ENCODE results near the gene MIAT. TPM values are rescaled to one million over a fixed set of nuclear protein-coding genes. Genes with fewer than 3 reads are reported as not detected.

The MIAT gene
- total RNA-seq, 1 experiment from 2014 or later = 0.48 TPM

DNA sequence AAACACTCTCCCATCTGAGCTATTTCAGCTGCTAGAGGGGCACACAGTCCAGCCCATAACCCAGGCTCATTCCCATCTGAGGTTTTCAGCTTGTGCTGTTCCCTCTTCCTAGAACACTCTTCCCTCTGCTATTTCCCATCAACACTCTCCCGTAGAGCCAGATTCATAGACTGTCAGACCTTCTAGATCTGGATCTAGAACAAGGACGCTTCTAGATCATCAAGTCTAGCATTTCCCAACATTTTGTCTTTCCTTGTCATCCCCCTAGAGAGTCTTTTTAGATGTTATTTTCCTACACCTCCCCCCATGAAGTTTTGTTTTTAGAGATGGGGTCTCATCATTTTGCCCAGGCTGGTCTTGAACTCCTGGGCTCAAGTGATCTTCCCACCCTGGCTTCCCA lies 22.3 kb upstream of the MIAT start:
- intact Hi-C loops (cut with micrococcal nuclease; ENCODE audit: unreplicated experiment) = no loop called here
- Histone ChIP-seq H4K20me1 (ENCODE audit: insufficient read depth) (no peaks in the 10 kb centered on the region), H3F3A (ENCODE audit: insufficient read depth, low read depth) (no peaks in the 10 kb centered on the region), H3K36me3 (ENCODE audit: low read depth) (no peaks in the 10 kb centered on the region), H3K9me3 (ENCODE audit: insufficient read depth, low read depth) (no peaks in the 10 kb centered on the region), H3K27ac (no peak overlapping the region), H3K4me3 (no peak overlapping the region), H3K79me2 (ENCODE audit: low read depth) (no peaks in the 10 kb centered on the region), H3K9me2 (ENCODE audit: insufficient read depth) (0 out of 2 replicates have a peak, but pooled peaks cover 4% of the 10 kb centered on the region), H3K4me2 (no peak overlapping the region), H3K4me1 (replicated peaks; ENCODE audit: insufficient read depth) (no peaks in the 10 kb centered on the region), H3K27me3 (ENCODE audit: insufficient read depth, low read depth) (peaks cover 57% of the 10 kb centered on the region), H2AFZ (no peak overlapping the region)
- TF ChIP-seq EZH2 (IDR thresholded peaks at IDR 0.05; ENCODE audit: low read depth) = no peak
- TF ChIP-seq, protein P1, sequence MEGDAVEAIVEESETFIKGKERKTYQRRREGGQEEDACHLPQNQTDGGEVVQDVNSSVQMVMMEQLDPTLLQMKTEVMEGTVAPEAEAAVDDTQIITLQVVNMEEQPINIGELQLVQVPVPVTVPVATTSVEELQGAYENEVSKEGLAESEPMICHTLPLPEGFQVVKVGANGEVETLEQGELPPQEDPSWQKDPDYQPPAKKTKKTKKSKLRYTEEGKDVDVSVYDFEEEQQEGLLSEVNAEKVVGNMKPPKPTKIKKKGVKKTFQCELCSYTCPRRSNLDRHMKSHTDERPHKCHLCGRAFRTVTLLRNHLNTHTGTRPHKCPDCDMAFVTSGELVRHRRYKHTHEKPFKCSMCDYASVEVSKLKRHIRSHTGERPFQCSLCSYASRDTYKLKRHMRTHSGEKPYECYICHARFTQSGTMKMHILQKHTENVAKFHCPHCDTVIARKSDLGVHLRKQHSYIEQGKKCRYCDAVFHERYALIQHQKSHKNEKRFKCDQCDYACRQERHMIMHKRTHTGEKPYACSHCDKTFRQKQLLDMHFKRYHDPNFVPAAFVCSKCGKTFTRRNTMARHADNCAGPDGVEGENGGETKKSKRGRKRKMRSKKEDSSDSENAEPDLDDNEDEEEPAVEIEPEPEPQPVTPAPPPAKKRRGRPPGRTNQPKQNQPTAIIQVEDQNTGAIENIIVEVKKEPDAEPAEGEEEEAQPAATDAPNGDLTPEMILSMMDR (conservative IDR thresholded peaks at IDR 0.05) = no peak
- ChIA-PET POLR2A (ENCODE audit: unreplicated experiment) (no interaction called here), CTCF (no interaction called here)
- BruUV-seq (replicated peaks) = no TSS peak
- DNase-seq = no peak

DNA sequence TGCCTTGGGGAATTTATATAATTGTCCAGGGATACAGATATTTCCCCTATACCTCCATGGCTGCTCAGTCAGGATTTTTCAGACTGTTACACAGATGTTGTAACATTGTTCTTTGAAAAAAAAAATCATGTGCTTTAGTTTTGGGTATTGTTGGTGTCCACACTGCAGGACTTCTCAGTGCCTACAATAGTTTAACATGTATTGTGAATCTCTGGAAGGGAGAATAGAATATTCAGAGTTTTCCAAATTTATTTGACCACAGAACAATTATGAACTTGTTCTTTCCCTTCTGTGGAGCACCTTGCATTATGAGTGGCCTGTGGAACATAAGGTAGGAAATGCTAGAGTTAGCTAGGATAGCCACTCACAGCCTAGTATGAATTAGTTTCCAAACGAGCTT lies 21.1 kb upstream of the MIAT start:
- Histone ChIP-seq H3K27me3 (ENCODE audit: insufficient read depth, low read depth) (peaks cover 68% of the 10 kb centered on the region), H3K27ac (no peak overlapping the region), H2AFZ (no peak overlapping the region), H3K79me2 (ENCODE audit: low read depth) (no peaks in the 10 kb centered on the region), H3K4me1 (replicated peaks; ENCODE audit: insufficient read depth) (no peaks in the 10 kb centered on the region), H3K9me2 (ENCODE audit: insufficient read depth) (no peaks in the 10 kb centered on the region), H4K20me1 (ENCODE audit: insufficient read depth) (no peaks in the 10 kb centered on the region), H3K36me3 (ENCODE audit: low read depth) (no peaks in the 10 kb centered on the region), H3K9me3 (ENCODE audit: insufficient read depth, low read depth) (no peaks in the 10 kb centered on the region), H3K4me2 (no peak overlapping the region), H3K4me3 (no peak overlapping the region), H3F3A (ENCODE audit: insufficient read depth, low read depth) (no peaks in the 10 kb centered on the region)
- ChIA-PET POLR2A (ENCODE audit: unreplicated experiment) (no interaction called here), CTCF (no interaction called here)
- no peak for DNase-seq
- TF ChIP-seq, protein P1 (conservative IDR thresholded peaks at IDR 0.05) = no peak
- no peak for TF ChIP-seq EZH2 (IDR thresholded peaks at IDR 0.05; ENCODE audit: low read depth)
- intact Hi-C loops (cut with micrococcal nuclease; ENCODE audit: unreplicated experiment) = no loop called here
- no TSS peak for BruUV-seq (replicated peaks)

DNA sequence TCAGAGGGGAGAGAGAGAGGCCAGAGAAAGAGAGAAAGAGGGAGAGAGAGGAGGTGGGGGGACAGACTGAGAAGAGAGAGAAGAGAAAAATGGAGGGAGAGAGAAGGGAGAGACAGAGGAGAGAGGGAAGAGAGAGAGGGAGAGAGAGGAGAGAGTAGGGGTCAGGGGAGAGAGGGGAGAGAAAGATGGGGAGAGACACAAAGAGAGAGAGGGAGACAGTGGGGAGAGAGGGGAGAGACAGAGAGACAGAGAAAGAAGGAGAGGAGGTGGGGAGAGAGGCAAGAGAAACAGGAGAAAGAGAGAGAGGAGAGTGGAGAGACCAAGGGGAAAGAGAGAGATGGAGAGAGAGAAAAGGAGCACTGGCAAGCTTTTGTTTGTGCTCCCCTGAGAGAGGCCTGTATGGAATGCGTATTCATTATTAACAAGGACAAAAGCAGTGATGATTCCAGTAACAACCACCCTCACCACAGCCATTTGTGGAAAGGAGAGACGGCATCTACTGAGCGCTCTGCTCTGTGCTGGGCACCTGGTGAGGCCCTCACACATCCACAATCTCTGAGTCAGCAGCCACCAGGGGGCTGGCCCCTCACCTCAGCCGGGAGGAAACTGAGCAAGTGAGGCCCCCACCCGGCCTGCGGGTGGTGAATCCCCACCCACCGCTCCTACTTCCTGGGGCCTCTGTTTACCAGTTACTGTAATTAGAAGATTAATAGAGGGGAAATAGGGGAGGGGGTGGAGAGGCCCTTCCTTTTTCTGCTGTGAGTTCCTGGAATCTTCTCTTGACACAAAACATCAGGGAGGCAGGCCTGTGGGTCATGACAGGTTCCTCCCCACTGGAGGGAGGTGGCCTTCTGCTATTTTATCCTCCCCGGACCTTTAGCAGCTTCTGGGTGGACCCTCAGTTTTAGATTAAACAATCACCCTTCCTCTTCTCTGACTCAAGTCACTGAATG lies 14.6 kb upstream of the MIAT start:
- Histone ChIP-seq H3K27me3 (ENCODE audit: insufficient read depth, low read depth) (peaks cover 66% of the 10 kb centered on the region), H3K4me3 (no peak overlapping the region), H3K4me1 (replicated peaks; ENCODE audit: insufficient read depth) (no peaks in the 10 kb centered on the region), H3K36me3 (ENCODE audit: low read depth) (no peaks in the 10 kb centered on the region), H4K20me1 (ENCODE audit: insufficient read depth) (no peaks in the 10 kb centered on the region), H3K9me2 (ENCODE audit: insufficient read depth) (no peaks in the 10 kb centered on the region), H3K27ac (no peak overlapping the region), H3K4me2 (no peak overlapping the region), H3F3A (ENCODE audit: insufficient read depth, low read depth) (no peaks in the 10 kb centered on the region), H2AFZ (no peak overlapping the region), H3K79me2 (ENCODE audit: low read depth) (no peaks in the 10 kb centered on the region), H3K9me3 (ENCODE audit: insufficient read depth, low read depth) (no peaks in the 10 kb centered on the region)
- no TSS peak for BruUV-seq (replicated peaks)
- TF ChIP-seq EZH2 (IDR thresholded peaks at IDR 0.05; ENCODE audit: low read depth) = no peak
- TF ChIP-seq, protein P1 (conservative IDR thresholded peaks at IDR 0.05) = no peak
- ChIA-PET CTCF (interaction anchor here (0.7 kb wide), 1 partner anchor 127 kb away, joined by 10 read pairs; no protein-coding TSS in a partner anchor), POLR2A (ENCODE audit: unreplicated experiment) (no interaction called here)
- no peak for DNase-seq
- intact Hi-C loops (cut with micrococcal nuclease; ENCODE audit: unreplicated experiment) = no loop called here
